Tibial artery (tissue), 4 donors: ENCODE results near the gene UTP25.

Experiments
- DNase-seq, 2 donors: peaks; one replicate each; pipeline ENCODE4 v3.0.0-alpha.2; 2019
- H3K27ac ChIP-seq, 2 donors: fragments of 200-600 bp; sonication (generic) in 1 of 2; 1 replicate in 1 of 2; 2 replicates in 1 of 2; pipeline ENCODE4 v1.5.1; 2018 to 2019; ENCODE audit warnings: mild to moderate bottlenecking in 1 of 2
- H3K27me3 ChIP-seq, 2 donors: fragments of 200-600 bp; sonication (generic) in 1 of 2; one replicate each; pipeline versions ENCODE4 v1.5.1 to v1.6.0; 2016 to 2019
- H3K36me3 ChIP-seq, 3 donors: fragments of 200-600 bp; sonication (generic) in 2 of 3; one replicate each; pipeline ENCODE4 v1.5.1; 2016 to 2019; ENCODE audit warnings: mild to moderate bottlenecking in 2 of 3
- H3K4me1 ChIP-seq, 4 donors: fragments of 200-600 bp; sonication (generic) in 2 of 4; 1 replicate in 3 of 4; 2 replicates in 1 of 4; pipeline ENCODE4 v1.5.1; 2016 to 2019
- H3K4me3 ChIP-seq, 2 donors: fragments of 200-600 bp; sonication (generic) in 1 of 2; 1 replicate in 1 of 2; 2 replicates in 1 of 2; pipeline ENCODE4 v1.5.1; 2018 to 2019; ENCODE audit warnings: mild to moderate bottlenecking in 2 of 2
- H3K9me3 ChIP-seq, 3 donors: fragments of 200-600 bp; sonication (generic) in 1 of 3; one replicate each; pipeline ENCODE4 v1.5.1; 2016 to 2019
- CTCF ChIP-seq, 2 experiments: fragments of 200-600 bp in 1 of 2; fragments of 450-650 bp in 1 of 2; IDR thresholded peaks; one replicate each; pipeline ENCODE4 v1.5.1; 2017 to 2019; ENCODE audit warnings: antibody characterized with exemption in 2 of 2, mild to moderate bottlenecking in 1 of 2, moderate library complexity in 1 of 2
- intact Hi-C: fragments of 100-400 bp; cut with DNase I; formaldehyde crosslinking; loops from one replicate; pipeline ENCODE4 v1.15.0; 2023; ENCODE audit warnings: low total_unique reads

UTP25 gene

GRCh38 chr1:209808059-209808581 is 19.7 kb upstream of the UTP25 start:
- H3K4me3 ChIP-seq, result no peak overlapping the region
- H3K4me1 ChIP-seq, result peaks cover 0 to 8% (median 3%) of the 10 kb centered on the region in 4 donors
- intact Hi-C loops, result no loop called here
- H3K36me3 ChIP-seq, result no peaks in the 10 kb centered on the region
- no peaks in the 10 kb centered on the region for H3K9me3 ChIP-seq
- peaks cover 0 to 10% of the 10 kb centered on the region in 2 donors for H3K27me3 ChIP-seq
- H3K27ac ChIP-seq, result no peak overlapping the region
- TF ChIP-seq CTCF (IDR thresholded peaks at IDR 0.05), result no peak
- DNase-seq, result no peak

GRCh38 chr1:209809611-209810010 is 18.2 kb upstream of the UTP25 start:
- Histone ChIP-seq H3K36me3 (no peaks in the 10 kb centered on the region), H3K4me3 (no peak overlapping the region), H3K27me3 (peaks cover 0 to 10% of the 10 kb centered on the region in 2 donors), H3K9me3 (no peaks in the 10 kb centered on the region), H3K27ac (no peak overlapping the region), H3K4me1 (peaks cover 0 to 8% (median 3%) of the 10 kb centered on the region in 4 donors)
- no peak for DNase-seq
- no peak for TF ChIP-seq CTCF (IDR thresholded peaks at IDR 0.05)
- intact Hi-C loops, result no loop called here

GRCh38 chr1:209810783-209811182 is 17.0 kb upstream of the UTP25 start:
- DNase-seq, result no peak
- Histone ChIP-seq H3K36me3 (no peaks in the 10 kb centered on the region), H3K4me1 (peaks cover 0 to 6% (median 3%) of the 10 kb centered on the region in 4 donors), H3K9me3 (no peaks in the 10 kb centered on the region), H3K4me3 (no peak overlapping the region), H3K27me3 (peaks cover 0 to 6% of the 10 kb centered on the region in 2 donors), H3K27ac (no peak overlapping the region)
- intact Hi-C loops, result no loop called here
- no peak for TF ChIP-seq CTCF (IDR thresholded peaks at IDR 0.05)

GRCh38 chr1:209813902-209814301 is 13.9 kb upstream of the UTP25 start:
- Histone ChIP-seq H3K36me3 (no peaks in the 10 kb centered on the region), H3K9me3 (no peaks in the 10 kb centered on the region), H3K4me3 (no peak overlapping the region), H3K27me3 (peaks cover 0 to 4% of the 10 kb centered on the region in 2 donors), H3K27ac (no peak overlapping the region), H3K4me1 (no peaks in the 10 kb centered on the region)
- no peak for DNase-seq
- TF ChIP-seq CTCF (IDR thresholded peaks at IDR 0.05), result no peak
- intact Hi-C loops, result no loop called here

- Histone ChIP-seq H3K27ac (no peak overlapping the region), H3K9me3 (no peaks in the 10 kb centered on the region), H3K27me3 (peaks cover 0 to 8% of the 10 kb centered on the region in 2 donors), H3K36me3 (no peaks in the 10 kb centered on the region), H3K4me1 (no peaks in the 10 kb centered on the region), H3K4me3 (no peak overlapping the region)
- intact Hi-C loops, result no loop called here
- no peak for TF ChIP-seq CTCF (IDR thresholded peaks at IDR 0.05)
- DNase-seq, result no peak
Observed at GRCh38 chr1:209815490-209815889, 12.3 kb upstream of the UTP25 start.

GRCh38 chr1:209815931-209816341 is 11.8 kb upstream of the UTP25 start:
- H3K27me3 ChIP-seq, result peaks cover 0 to 8% of the 10 kb centered on the region in 2 donors
- no peak overlapping the region for H3K4me3 ChIP-seq
- TF ChIP-seq CTCF (IDR thresholded peaks at IDR 0.05), result no peak
- DNase-seq, result no peak
- no peaks in the 10 kb centered on the region for H3K36me3 ChIP-seq
- no peaks in the 10 kb centered on the region for H3K4me1 ChIP-seq
- no peaks in the 10 kb centered on the region for H3K9me3 ChIP-seq
- no peak overlapping the region for H3K27ac ChIP-seq
- intact Hi-C loops, result no loop called here
